HCEC 1CT (cell line): ENCODE data around the gene CORO1C.

Experiments used
- DNase-seq: peaks from one replicate; pipeline ENCODE4 v3.0.0-alpha.2; 2017

Gene CORO1C

DNA sequence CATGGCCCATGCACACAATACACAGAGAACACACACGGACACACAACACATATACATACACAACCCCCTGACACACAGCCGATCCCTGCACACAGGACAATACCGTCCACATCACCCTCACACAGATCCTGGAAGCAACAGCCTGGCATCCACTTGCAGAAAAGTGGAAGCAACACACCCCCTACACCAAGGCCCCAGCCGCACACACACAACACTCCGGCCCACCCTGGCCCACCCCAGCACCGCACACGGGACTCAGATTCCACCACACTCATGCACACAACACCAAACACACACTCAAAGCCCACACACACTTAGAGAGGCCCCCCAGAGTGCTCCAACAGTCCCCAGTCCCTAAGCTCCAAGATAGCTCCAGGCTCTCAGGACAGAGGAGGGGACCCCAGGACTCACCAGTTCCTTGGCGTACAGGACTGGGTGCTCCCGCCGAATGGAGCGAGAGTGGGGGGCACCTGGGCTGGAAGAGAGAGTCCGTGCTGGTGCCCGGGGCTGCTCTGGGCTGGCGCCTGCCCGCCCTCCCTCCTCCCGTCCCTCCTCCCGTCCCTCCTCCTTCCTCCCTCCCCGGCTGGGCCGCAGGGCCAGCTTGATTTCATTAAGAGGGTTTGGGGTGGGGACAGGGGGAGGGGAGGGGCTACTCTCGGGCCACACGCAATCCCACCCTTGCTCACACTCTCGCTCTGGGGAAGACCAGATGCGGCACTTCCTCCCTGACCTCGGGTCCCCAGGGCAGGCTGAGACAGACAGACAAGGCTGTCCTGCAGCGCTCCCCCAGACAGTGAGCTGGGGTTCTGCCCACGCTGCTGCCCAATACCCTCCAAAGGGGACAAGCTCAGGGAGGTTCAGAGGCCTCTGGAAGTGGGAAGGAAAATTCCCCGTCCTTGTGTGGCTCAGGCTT lies 133.5 kb downstream of the CORO1C start, which contains the start of gene TMEM119:
Gene TMEM119 (minus strand): TSS at position 526 of the 913 bp plus-strand sequence. CDS start 5,701 bp downstream, outside the sequence.
- DNase-seq: peak; percentile 75

DNA sequence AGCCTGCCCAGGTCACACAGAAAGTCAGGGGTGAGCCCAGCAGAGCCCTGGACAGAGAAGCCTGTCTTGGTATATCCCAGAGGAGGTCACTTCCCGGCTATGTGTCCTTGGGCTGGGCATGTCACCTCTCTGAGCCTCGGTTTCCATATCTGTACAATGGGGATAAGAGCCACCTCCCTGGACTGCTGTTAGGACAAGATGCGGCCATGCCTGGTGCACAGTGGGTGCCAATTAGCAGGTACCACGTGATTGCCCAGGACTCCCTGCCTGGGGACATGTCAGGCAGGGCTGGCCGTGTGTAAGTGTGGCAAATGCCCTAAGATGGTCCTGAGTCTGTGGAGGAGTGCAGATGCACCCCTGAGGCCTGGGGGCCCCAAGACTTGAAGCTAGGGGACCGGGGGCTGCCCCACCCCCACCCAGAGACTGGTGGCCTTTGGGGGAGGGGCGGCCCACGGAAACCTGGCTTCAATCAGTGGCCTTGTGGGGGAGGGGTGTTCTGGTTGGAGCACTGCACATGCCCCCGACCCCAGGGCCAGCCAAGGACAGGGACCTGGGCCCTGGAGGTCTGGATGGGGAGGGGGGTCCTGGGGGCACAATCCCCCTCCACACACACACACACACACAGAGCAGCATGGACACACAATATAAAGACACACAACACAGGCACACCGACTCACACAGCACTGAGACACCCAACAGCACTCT lies 134.3 kb downstream of the CORO1C start:
- DNase-seq: no peak

DNA sequence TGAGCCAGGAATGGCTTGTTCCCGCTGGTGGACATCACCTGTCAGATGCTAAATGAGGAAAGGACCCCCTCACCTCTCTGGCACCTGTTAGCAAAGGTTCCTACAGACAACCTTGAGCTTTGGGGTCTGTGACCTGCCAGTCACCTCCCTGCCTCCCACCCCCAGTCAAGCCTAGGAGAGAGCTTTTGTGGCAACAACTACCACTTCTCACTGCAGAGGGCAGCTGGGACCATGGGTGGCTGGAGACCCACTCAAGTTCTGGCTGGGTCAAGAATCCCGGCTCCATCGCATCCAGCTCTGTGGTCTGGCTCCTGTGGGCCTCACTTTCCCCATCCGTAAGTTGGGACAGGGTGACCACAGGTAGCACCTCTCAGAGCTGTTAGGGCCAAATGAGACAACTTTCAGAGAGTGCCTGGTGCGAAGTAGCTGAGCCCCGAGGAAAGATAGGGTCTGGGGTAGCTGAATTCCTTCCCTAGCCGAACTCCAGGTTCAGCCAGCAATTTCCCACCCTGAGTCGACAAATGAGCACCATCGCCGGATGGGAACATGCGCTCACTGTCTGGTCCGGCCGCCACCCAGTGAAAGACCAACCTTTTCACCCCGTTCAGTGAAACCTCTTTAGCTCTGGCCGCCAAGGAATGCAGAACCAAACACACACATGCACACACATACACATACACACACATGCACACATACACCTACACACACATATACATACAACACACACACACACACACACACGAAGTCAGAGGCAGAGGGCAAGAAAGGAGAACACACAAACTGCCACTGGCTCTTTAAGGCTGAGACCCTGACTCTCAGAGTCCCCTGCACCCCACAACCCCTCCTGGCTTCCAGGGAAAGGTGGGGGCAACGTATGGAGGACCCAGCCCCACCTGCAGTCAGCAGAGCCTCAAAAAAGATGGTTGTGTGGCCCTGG lies 135.3 kb downstream of the CORO1C start:
- DNase-seq: no peak
